ENCODE results near the gene CADPS2.

DNA sequence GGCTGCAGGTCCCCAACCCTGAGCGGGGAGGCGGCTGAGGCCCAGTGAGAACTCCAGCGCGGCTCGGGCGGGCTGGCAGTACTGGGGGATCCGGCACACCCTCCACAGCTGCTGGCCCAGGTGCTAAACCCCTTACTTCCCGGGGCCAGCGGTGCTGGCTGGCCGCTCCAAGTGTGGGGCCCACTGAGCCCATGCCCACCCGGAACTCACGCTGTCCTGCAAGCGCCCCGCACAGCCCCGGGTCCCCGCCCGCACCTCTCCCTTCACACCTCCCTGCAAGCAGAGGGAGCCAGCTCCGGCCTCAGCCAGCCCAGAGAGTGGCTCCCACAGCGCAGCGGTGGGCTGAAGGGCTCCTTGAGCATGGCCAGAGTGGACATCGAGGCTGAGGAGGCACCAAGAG lies 212.3 kb downstream of the CADPS2 start:
- TF ChIP-seq, protein P1, sequence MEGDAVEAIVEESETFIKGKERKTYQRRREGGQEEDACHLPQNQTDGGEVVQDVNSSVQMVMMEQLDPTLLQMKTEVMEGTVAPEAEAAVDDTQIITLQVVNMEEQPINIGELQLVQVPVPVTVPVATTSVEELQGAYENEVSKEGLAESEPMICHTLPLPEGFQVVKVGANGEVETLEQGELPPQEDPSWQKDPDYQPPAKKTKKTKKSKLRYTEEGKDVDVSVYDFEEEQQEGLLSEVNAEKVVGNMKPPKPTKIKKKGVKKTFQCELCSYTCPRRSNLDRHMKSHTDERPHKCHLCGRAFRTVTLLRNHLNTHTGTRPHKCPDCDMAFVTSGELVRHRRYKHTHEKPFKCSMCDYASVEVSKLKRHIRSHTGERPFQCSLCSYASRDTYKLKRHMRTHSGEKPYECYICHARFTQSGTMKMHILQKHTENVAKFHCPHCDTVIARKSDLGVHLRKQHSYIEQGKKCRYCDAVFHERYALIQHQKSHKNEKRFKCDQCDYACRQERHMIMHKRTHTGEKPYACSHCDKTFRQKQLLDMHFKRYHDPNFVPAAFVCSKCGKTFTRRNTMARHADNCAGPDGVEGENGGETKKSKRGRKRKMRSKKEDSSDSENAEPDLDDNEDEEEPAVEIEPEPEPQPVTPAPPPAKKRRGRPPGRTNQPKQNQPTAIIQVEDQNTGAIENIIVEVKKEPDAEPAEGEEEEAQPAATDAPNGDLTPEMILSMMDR (IDR thresholded peaks at IDR 0.05; ENCODE audit: insufficient read depth, low read depth, low read length): no peak
- TF ChIP-seq EZH2 (IDR thresholded peaks at IDR 0.05; ENCODE audit: insufficient read depth, low read length): no peak
